Fibroblast of skin of left biceps (primary cell): Measurements from ENCODE around the gene SPACA7.
"Not testable (repeated sequence)": the region's sequence is repeated elsewhere in the genome, so short reads cannot be mapped to it uniquely, and the experiment has no call there.

Source experiments
- DNase-seq, 2 experiments: peaks; one replicate each; pipeline ENCODE4 v3.0.0-alpha.2; 2013; ENCODE audit warnings: low read depth in 2 of 2

The SPACA7 gene

DNA sequence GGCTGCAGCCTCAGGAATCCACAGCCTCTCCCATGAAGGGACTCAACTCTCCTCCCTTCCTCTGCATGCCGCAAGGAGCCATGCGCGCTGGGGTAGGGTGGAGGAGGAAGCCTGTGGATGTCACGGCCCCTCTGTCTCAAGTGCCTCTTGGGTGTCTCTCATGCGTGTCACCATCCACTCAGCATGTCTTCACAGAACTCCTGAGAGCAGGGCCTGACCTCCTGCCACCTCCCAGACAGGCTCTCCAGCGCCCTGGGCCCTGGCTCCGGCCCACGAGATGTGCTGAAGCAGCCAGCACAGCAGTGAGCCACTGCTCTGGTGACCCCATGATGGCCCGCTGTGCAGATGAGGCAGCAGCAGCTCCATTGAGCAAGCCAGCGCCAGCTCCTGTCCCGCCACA lies 25.9 kb upstream of the SPACA7 start:
- DNase-seq, result no peak

DNA sequence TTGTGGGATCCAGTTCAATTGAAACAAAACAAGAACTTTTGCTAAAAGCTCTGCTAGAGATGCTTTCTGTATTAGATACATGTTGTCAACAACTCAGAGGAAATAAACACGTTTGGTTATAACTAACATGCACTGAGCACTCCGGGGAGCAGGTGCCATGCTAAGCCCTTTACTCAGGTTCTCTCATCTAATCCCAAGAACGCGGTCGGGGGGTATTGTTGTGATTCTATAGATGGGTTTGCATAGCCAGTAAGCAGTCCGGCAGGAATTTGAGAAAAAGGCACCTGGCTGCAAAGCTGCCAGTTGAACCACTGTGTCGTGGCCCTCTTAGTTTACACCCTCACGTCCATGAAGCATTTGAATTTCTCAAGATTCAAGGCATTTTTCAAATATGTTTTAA lies 24.3 kb upstream of the SPACA7 start:
- DNase-seq, result no peak

DNA sequence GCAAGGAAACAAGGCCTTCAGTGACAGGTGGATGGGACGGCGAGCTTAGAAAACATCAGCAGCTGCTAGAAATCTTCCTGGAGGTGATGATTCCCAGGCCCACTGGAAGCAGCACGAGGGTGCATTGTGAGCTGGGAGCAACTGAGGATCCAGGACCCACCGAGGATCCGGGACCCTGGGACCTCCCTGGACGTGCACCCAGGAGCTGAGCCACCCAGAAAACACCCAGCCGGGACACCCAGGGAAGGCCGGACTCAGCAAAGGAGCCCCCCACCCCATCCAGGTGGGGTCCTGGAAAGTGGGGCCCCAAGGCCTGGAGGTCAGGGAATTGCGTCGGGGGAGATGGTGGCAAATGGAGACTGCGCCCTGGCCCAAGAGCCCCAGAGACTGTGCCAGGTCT lies 22.3 kb upstream of the SPACA7 start:
- DNase-seq, result no peak

DNA sequence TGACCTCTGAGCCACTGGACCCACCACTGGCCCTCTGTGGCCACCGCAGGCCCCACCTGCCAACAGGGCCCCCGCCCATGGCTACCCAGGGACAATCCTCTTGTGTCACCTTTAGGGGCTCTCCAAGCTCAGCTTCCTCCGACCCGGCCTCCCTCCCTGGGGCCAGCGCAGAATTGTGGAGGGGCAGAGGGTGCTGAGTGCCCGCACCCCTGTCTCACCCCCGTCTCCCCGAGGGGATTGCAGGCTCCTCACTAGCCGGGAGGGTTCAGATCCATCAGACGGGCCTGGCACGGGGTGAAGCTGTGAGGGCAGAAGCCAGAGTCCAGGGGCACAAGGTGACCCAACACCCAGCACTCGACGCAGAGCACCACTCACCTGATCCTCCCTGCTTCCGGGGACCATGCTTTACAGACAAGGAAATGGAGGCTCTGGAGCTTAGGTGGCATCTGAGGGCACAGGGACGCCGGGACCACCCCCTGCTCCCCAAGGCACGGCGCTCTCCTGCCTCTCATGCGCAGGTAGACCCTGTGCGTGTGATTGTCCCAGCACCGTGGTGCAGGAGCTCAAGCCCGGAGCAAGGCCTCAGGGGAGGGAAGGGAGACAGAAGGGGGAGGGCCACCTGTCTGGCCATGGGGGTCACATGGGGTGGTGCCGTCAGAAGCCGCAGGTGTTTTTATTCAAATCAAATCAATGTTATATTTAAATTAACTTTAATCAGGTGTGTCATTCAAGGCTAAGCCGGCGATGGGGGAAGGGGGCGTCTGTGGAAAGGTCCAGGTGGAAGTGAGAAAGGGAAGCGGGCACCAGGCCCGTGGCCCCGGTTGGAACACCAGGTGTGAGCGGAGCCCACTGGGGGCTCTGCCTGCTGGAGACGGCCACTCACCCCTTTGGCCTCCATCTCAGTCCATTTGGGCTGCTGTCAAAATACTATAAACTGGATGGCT lies 21.6 kb upstream of the SPACA7 start:
- DNase-seq, result no peak

DNA sequence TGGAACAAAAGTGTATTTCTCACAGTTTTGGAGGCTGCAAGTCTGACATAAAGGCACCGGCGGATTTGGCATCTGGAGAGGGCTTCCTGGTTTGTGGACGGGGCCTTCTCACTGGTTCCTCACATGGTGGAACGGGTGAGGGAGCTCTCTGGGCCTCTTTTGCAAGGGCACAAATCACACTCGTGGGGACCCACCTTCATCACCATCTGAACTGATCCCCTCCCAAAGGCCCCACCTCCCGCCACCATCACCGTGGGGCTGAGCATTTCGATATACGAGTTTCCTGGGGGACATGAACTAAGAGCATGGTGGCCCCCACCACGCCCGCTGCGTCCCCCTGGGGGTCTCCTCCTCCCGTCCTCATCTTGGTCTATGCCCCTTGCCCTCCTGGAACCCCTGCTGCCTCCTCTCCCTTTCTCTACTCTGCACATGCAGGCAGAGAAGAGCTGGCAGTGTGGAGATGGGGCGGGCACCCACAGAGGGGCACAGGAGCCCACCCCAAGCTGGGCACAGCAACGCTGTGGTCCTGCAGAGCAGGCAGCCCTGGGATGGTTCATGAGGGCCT lies 20.8 kb upstream of the SPACA7 start:
- DNase-seq, result no peak

DNA sequence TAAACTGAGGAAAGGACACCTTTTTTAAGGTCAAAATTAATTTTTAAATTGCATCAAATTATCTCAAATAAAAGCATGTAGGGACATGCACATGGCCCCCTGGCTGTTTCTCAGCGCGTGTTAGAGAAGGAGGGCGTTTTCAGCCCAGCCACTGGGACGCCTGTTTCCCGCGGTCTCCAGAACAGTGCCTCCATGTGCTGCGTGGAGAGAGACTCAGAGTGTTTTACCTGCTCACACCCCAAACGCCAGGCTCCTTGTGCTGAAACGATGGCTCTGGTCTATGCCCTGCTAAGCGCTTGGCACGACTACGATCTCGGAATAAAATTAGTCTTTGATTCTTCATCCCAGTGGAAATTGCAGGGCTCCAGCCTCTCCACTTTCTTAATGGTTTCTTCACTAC lies 20.0 kb upstream of the SPACA7 start:
- no peak for DNase-seq

DNA sequence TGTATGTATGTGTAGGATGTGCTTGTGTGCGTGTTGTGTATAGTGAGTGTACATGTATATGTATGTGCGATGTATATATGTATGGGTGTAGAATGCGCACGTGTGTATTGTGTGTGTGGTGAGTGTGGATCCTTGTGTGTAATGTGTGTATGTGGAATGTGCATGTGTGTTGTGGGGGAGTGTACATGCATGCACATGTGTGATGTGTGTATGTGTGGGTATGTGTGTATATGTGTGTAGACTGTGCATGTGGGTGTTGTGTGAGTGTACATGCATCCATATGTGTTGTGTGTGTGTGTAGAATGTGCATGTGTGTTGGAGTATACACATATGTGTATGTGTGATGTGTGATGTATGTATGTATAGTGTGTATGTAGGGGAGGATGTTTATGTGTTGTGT lies 18.0 kb upstream of the SPACA7 start:
- DNase-seq, result no peak

DNA sequence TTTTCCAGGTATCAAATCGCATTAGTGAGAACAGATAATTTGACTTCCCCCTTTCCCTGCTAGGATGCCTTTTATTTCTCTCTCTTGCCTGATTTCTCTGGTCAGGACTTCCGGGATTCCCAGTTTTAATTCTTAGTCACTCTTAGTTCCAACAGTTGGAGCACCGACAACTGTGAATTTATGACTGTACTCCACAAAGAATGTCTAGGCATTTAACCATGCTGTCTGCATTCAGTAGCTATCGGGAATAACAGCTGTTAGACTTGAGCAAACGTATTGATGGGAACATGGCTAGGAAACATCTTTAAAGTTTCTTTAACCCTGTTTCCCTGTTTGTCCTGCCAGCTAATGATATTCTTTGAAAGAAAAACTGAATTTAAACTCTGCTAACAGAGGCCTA lies 14.1 kb upstream of the SPACA7 start:
- no peak for DNase-seq

DNA sequence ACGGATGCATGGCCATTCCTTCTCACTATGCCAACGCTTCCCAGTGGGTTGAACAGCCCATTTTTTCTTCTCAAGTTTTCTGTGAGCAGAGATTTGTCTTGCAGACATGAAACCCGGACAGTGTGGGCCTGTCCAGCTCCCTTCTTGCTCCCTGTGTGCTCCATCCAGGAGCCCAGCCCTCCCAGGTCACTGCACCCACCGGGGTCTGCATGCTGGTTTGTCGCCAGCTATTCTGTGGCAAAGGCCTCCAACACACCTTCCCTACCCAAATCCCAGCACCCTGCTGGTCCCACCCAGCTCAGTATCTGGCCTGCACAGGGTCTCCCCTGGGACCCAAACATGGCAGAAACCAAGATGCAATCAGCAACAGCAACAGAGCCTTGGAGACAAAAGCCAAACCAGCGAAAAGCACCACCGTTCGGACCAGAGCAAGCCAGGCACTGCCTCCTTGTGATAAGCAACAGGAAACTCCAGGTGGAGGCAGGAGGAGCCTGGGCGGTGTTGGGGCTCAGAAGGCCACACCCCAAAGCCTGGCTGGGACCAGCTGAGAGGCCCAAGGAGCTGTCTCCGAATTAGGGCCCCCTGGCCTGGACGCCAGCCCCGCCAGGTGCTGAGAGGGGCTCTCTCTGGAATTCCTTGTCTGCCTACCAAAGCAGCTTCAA lies 12.2 kb upstream of the SPACA7 start:
- no peak for DNase-seq

DNA sequence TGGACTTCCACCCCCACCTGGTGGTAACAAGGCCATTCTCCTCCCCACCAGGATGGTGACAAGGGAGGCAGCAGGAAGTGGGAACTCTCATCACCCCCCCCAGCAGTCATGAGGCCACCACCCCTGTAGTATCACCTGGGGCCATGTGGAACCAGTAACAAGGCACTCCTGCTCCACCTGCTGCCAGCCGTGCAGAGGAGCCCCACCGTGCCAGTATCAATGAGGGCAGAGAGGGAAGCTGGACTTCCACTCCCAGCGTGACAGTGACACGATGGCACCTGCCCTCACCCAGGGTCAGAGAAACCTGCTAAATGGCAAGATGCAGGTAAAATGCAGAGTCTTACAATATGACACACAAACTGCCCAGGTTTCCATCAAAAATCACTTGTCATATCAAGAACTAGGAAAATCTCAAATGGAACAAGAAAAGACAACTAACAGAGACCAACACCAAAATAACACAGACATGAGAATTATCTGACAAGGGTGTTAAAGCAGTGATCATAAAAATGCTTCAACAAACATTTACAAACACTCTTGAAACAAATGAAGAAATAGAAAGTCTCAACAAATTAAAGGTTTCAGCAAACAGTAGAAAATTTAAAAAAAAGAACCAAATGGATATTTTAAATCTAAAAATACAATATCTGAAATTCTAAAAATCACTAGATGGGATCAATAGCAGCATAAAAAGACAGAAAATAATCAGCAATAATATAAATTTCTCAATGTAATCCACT lies 9.1 kb upstream of the SPACA7 start:
- no peak for DNase-seq

DNA sequence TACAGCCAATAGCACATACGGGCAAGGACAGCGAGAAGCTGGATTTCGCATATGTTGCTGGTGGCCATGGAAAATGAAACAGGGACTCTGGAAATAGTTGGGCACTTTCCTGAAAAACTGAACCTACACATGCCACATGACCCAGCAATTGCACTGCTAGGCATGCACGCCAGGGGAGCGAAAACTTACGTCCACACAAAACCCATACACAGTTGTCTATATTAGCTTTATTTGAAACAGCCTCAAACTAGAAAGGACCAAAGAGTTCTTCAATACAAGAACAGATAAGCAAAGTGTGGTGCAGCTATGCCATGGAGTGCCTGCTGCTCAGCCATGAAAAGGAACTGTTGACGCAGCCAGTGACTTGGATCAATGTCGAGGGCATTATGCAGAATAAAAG lies 7.3 kb upstream of the SPACA7 start:
- DNase-seq, result no peak

DNA sequence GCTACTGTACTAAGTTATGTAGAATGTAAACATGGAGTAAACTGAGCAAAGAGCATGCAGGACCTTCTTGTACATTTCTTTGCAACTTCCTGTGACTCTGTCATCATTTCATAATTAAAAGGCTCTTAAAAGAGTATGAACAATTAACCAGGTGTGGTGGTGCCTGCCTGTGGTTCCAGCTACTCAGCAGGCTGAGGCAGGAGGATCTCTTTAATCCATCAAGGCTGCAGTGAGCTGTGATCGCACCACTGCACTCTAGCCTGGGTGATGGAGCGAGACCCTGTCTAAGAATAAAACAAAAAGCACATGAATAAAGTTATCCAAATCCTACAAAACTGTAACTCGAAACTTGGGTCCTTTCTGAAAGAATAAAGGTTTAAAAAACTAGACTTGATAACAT lies 5.8 kb upstream of the SPACA7 start:
- DNase-seq, result no peak

DNA sequence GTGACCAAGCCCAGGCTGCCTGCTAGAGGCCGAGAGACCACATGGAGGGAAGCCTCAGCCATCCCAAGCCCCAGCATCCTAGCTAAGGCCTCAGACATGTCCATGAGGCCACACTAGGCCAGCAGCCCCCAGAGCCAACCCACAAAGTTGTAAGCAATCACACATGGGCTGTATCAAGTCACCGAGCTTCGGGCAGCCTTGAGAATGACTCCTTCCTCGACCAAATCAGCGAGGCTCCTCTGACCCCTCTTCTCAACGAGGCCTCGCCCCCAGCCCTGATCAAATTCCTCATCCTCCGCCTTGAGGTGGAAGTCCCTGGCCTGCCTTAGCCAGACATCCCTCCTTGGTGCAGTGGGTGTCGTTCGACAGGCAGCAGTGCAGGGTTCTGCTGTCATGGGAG lies 1.9 kb upstream of the SPACA7 start:
- no peak for DNase-seq

DNA sequence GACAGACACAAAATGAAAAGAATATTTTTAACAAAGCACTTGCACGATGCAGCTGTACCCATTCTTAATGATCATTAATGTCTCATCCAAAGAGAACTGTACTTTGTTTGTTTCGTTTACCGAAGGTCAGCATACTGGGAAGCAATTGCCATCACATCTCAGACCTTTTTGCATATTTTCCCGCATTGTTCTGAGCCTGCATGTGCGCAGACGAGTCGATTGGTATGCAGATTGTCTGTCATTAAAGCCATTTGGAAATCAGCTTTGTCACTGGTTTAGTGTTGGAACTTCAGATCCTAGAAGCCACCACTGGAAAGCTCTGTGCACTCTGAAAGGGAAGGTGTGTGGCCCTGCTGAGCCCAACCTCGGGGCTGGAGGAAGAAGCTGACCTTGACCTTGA lies 15.6 kb downstream of the SPACA7 start:
- no peak for DNase-seq

DNA sequence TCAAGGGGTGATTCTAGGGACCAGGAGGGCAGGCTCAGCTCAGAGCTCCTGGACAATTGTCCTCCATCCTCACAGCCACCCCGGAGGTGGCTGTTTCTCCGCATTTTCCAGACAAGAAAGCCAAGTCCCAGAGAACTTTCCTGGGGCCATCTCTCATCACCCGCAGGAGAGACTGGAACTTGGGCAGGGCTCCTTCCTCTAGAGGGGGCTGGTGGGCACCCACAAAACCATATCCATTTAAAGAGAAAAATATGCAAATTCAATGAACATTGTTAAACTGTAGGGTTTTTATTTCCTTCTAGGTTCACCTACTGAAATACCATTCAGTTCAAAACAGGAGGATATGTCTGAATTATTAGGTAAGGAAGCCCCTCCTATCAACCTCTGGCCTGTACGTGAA lies 16.6 kb downstream of the SPACA7 start:
- no peak for DNase-seq

DNA sequence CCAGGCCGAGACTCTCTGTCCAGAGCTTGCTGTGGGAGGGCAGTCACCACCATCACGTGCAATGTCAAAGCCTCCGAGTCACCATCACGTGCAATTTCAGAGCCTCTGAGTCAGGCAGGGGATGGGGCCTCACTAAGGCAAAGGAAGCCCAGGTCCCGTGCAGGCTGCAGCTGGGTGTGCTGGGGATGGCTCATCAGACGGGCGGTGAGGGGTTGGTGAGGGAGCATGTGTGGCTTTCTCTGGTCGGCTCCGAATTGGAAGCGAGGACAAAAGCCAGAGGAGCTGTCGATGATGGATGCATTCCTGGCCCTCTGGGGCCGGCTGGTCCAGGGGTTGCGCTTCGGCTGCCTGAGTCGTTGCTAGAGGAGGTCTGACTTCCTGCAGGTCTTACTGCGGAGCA lies 18.9 kb downstream of the SPACA7 start:
- not testable (repeated sequence) for DNase-seq

DNA sequence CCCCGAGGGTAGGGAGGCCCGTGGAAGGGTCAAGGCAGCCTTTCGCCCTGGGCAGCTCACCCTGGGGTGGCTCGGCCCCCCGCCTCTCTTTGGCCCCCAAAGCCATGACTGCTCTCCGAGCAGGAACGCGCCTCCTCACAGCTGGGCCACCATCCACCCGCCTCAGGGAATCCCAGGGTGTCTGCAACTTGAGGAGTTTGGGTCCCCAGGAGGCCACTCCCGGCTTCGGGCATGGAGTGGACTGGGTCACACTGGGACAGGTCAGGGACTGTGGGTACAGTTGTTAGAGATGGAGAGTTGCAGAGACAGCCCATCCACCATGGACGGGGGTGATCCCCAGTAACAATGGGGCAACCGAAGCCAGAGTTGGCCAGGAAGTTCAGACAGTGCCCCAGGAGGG lies 19.8 kb downstream of the SPACA7 start:
- not testable (repeated sequence) for DNase-seq

DNA sequence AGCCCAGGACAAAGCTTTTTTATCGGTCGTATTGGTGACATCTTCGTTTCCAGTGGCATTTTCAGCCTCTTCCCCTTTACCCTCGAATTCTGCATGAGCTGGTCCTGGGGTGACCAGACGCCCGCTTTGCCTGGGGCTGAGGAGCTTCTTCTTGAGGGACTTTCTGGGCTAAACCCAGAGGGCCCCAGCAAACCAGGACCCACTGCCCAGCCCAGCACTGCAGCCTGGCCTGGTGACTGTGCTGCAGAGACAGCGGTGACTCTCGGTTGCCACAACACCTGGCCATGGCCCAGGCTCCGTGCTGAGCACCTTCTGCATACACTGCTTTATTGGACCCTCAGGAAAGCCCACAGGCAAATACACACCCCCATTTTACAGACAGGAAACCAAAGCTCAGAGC lies 21.0 kb downstream of the SPACA7 start:
- no peak for DNase-seq

DNA sequence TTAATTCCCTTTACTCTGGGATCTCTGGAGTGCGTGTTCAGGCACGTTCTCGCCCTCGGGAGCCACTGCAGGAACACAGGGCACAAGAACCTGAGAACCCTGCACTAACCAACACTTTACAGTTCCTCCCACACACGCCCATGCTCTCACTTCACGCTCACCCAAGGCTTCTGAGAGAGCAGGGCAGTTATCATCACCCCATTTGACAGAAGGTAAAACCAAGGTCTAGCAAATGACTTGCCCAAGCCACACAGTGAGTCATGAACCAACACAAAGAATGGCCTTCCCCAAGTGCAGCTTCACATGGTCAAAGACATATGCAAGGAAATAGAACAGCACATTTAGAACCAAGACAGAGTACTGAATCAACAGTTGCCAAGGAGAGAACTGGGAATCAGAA lies 22.2 kb downstream of the SPACA7 start:
- DNase-seq, result not testable (repeated sequence)

DNA sequence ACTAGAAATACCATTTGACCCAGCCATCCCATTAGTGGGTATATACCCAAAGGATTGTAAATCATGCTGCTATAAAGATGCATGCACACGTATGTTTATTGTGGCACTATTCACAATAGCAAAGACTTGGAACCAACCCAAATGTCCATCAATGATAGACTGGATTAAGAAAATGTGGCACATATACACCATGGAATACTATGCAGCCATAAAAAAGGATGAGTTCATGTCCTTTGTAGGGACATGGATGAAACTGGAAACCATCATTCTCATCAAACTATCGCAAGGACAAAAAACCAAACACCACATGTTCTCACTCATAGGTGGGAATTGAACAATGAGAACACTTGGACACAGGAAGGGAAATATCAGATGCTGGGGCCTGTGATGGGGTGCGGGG lies 33.7 kb downstream of the SPACA7 start:
- not testable (repeated sequence) for DNase-seq

DNA sequence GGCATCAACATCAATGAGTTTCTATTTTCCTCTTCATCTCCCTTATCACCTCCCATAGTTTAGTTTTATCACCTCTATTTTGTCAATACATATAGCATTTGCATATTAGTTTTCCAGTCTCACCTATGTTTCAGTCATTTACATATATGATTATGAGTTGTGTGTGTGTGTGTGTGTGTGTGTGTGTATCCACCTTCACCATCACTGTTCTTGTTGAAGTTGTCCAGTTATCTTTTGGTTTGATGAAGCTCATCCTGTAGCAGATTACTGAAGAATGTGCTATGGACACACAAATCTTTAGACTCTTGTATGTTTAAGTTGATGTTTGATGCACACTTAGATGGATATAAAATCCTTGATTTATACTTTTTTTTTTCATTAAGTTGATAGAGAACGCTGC lies 40.5 kb downstream of the SPACA7 start:
- no peak for DNase-seq

DNA sequence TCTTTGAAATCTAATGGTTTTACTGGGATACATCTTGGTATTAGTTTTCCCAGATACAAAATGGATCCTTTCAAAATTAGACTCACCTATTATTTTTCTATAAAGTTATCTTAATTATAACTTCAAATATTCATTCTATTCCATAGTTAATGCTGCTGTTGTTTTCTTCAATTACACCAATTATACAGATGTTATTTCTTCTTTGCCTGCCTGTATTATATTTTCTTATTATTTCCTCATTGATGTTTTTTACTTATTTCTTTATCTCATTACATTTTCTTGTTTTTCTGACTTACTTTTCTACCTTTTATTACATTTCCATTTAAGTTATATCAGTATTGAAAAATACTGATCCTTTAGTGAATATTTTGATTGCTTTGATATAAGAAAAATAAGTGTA lies 40.9 kb downstream of the SPACA7 start:
- DNase-seq, result no peak
